ENCODE measurements around the gene UNC80. TPM values are rescaled to one million over a fixed set of nuclear protein-coding genes. Genes with fewer than 3 reads are reported as not detected.

Gene UNC80
- total and polyA plus RNA-seq, 2 donors (not counting 3 experiments of a cell fraction or from before 2014, with no cell fraction given) = not detected

DNA sequence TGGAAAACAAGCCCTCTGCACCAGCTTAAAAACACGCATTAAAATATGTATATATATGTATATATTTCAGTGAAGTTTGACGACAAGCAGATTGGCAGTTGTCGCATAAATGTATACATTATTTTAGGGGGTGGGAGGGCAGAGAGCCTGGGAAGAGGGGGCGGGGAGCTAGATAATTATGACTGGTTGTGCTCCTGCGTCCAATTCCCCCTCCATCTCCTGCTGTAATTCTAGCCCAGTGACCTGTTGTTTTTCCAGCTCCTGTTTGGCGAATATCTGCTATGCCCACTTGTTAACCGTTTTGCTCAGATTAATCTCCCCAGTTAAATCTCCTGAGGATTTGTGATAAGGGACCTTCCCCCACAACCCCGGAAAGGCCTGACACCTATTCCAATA, 656 bp downstream of the UNC80 start:
- ChIA-PET CTCF (interaction anchor here (0.7 to 2.8 kb wide), 5 partner anchors 15 to 438 kb away, joined by 3 to 11 read pairs (median 3); partner anchors contain the start of gene MAP2), POLR2A (no interaction called here)
- dilution Hi-C loops (cut with MboI; ENCODE audit: extremely low pct_ligation_motif_present, low sequenced_read_pairs) = no loop called here
- peaks cover 3% of the 10 kb centered on the region for H3K4me1 ChIP-seq (ENCODE audit: control insufficient read depth, extremely low read depth, insufficient read depth, low read length)
- no TSS peak for BruUV-seq (replicated peaks)
- no peaks in the 10 kb centered on the region for H3K9me1 ChIP-seq (replicated peaks; ENCODE audit: control insufficient read depth, extremely low read depth, insufficient read depth, low read length)
- H3K4me3 ChIP-seq (replicated peaks in 1 of 3; ENCODE audit: insufficient read depth in 1 of 3, low read depth in 1 of 3, low read length in 3 of 3) = no peak overlapping the region
- no peaks in the 10 kb centered on the region for H4K20me1 ChIP-seq (replicated peaks; ENCODE audit: control insufficient read depth, extremely low read depth, insufficient read depth, low read length)
- H3K9me3 ChIP-seq (replicated peaks; ENCODE audit: control insufficient read depth, insufficient read depth, low read length) = no peaks in the 10 kb centered on the region
- no peaks in the 10 kb centered on the region for H3K36me3 ChIP-seq (ENCODE audit: control insufficient read depth in 2 of 2, extremely low read depth in 1 of 2, insufficient read depth in 2 of 2, low read length in 2 of 2)
- no peak overlapping the region for H3K9ac ChIP-seq (replicated peaks; ENCODE audit: extremely low read depth, insufficient read depth, low read length)
- H3K27me3 ChIP-seq (ENCODE audit: control insufficient read depth in 2 of 2, insufficient read depth in 2 of 2, low read length in 2 of 2) = peaks cover 4 to 11% of the 10 kb centered on the region in 2 experiments
- intact Hi-C loops (cut with micrococcal nuclease) = no loop called here
- FAIRE-seq (no peak), DNase-seq (ENCODE audit: low read depth, low spot score) (no peak)
- no peak overlapping the region for H3K27ac ChIP-seq (ENCODE audit: insufficient read depth, low read depth, low read length)
- no peak overlapping the region for H3K4me2 ChIP-seq (ENCODE audit: insufficient read depth, low read length)
- H3K79me2 ChIP-seq (ENCODE audit: control insufficient read depth, insufficient read depth, low read length) = no peaks in the 10 kb centered on the region
- no peak overlapping the region for H2AFZ ChIP-seq (ENCODE audit: low read depth, low read length)
- no peak for TF ChIP-seq EZH2 (IDR thresholded peaks at IDR 0.05; ENCODE audit: borderline replicate concordance, low read depth, low read length, severe bottlenecking)
- TF ChIP-seq, protein P1, sequence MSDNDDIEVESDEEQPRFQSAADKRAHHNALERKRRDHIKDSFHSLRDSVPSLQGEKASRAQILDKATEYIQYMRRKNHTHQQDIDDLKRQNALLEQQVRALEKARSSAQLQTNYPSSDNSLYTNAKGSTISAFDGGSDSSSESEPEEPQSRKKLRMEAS (IDR thresholded peaks at IDR 0.05; ENCODE audit: insufficient read depth, insufficient read length) = no peak
- TF ChIP-seq GATA2 (IDR thresholded peaks at IDR 0.05; ENCODE audit: insufficient read depth, insufficient read length, low read depth, low read length) = no peak
- no peak for TF ChIP-seq MYC (IDR thresholded peaks at IDR 0.05; ENCODE audit: low read depth, low read length)
- TF ChIP-seq POLR2AphosphoS5 (IDR thresholded peaks at IDR 0.05; ENCODE audit: insufficient read depth, low read depth, low read length) = no peak

DNA sequence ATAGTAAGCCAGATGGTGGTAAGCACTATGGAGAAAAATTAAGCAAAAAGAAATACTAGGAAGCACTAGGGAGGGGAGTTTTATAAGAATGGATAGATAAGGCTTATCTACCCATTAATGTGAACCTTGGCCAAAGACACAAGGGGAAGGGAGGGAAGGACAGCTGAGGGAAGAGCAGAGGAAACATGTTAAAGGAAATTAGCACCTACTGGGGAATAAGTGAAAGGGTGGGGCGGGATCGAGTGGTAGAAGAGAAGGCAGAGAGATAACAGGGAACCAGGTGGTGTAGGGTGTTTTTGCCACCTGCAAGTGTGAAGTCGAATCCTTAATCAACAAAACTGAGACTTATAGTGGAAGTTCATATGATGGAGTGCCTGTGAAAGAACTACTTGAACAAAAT, 1.7 kb downstream of the UNC80 start:
- H3K79me2 ChIP-seq (ENCODE audit: control insufficient read depth, insufficient read depth, low read length) = no peaks in the 10 kb centered on the region
- no peak overlapping the region for H3K4me3 ChIP-seq (replicated peaks in 1 of 3; ENCODE audit: insufficient read depth in 1 of 3, low read depth in 1 of 3, low read length in 3 of 3)
- no peaks in the 10 kb centered on the region for H4K20me1 ChIP-seq (replicated peaks; ENCODE audit: control insufficient read depth, extremely low read depth, insufficient read depth, low read length)
- no peaks in the 10 kb centered on the region for H3K36me3 ChIP-seq (ENCODE audit: control insufficient read depth in 2 of 2, extremely low read depth in 1 of 2, insufficient read depth in 2 of 2, low read length in 2 of 2)
- no peaks in the 10 kb centered on the region for H3K9me3 ChIP-seq (replicated peaks; ENCODE audit: control insufficient read depth, insufficient read depth, low read length)
- H3K27me3 ChIP-seq (ENCODE audit: control insufficient read depth in 2 of 2, insufficient read depth in 2 of 2, low read length in 2 of 2) = peaks cover 4 to 11% of the 10 kb centered on the region in 2 experiments
- no peak overlapping the region for H3K9ac ChIP-seq (replicated peaks; ENCODE audit: extremely low read depth, insufficient read depth, low read length)
- intact Hi-C loops (cut with micrococcal nuclease) = no loop called here
- H2AFZ ChIP-seq (ENCODE audit: low read depth, low read length) = no peak overlapping the region
- CTCF ChIA-PET = interaction anchor here (2.8 kb wide), 1 partner anchor 349 kb away, joined by 11 read pairs; the partner anchor contains the start of gene MAP2
- H3K9me1 ChIP-seq (replicated peaks; ENCODE audit: control insufficient read depth, extremely low read depth, insufficient read depth, low read length) = no peaks in the 10 kb centered on the region
- TF ChIP-seq EZH2 (IDR thresholded peaks at IDR 0.05; ENCODE audit: borderline replicate concordance, low read depth, low read length, severe bottlenecking) (no peak), MYC (IDR thresholded peaks at IDR 0.05; ENCODE audit: low read depth, low read length) (no peak), POLR2AphosphoS5 (IDR thresholded peaks at IDR 0.05; ENCODE audit: insufficient read depth, low read depth, low read length) (no peak), JUN (IDR thresholded peaks at IDR 0.05; ENCODE audit: borderline replicate concordance, insufficient read depth, insufficient read length, low read depth) (no peak), POLR2A (IDR thresholded peaks at IDR 0.05; ENCODE audit: low read depth, low read length) (no peak), FOS (IDR thresholded peaks at IDR 0.05; ENCODE audit: borderline replicate concordance, insufficient read depth, low read length) (no peak)
- TF ChIP-seq, protein P1 (IDR thresholded peaks at IDR 0.05; ENCODE audit: insufficient read depth, insufficient read length) = no peak
- TF ChIP-seq, protein P2, sequence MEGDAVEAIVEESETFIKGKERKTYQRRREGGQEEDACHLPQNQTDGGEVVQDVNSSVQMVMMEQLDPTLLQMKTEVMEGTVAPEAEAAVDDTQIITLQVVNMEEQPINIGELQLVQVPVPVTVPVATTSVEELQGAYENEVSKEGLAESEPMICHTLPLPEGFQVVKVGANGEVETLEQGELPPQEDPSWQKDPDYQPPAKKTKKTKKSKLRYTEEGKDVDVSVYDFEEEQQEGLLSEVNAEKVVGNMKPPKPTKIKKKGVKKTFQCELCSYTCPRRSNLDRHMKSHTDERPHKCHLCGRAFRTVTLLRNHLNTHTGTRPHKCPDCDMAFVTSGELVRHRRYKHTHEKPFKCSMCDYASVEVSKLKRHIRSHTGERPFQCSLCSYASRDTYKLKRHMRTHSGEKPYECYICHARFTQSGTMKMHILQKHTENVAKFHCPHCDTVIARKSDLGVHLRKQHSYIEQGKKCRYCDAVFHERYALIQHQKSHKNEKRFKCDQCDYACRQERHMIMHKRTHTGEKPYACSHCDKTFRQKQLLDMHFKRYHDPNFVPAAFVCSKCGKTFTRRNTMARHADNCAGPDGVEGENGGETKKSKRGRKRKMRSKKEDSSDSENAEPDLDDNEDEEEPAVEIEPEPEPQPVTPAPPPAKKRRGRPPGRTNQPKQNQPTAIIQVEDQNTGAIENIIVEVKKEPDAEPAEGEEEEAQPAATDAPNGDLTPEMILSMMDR (IDR thresholded peaks at IDR 0.05; ENCODE audit: extremely low read depth in 1 of 2, insufficient read depth in 1 of 2, low read depth in 1 of 2, low read length in 2 of 2) = no peak
- POLR2A ChIA-PET = no interaction called here
- no TSS peak for BruUV-seq (replicated peaks)
- dilution Hi-C loops (cut with MboI; ENCODE audit: extremely low pct_ligation_motif_present, low sequenced_read_pairs) = no loop called here
- H3K4me1 ChIP-seq (ENCODE audit: control insufficient read depth, extremely low read depth, insufficient read depth, low read length) = peaks cover 3% of the 10 kb centered on the region
- no peak overlapping the region for H3K27ac ChIP-seq (ENCODE audit: insufficient read depth, low read depth, low read length)
- no peak overlapping the region for H3K4me2 ChIP-seq (ENCODE audit: insufficient read depth, low read length)
- no peak for DNase-seq (ENCODE audit: low read depth, low spot score)
- FAIRE-seq = no peak

Data from endothelial cell of umbilical vein (primary cell).